Fibroblast of villous mesenchyme (primary cell): ENCODE data around the gene CSRP1. TPM values are rescaled to one million over a fixed set of nuclear protein-coding genes. Genes with fewer than 3 reads are reported as not detected.

Source experiments
- DNase-seq: peaks from one replicate; pipeline ENCODE4 v3.0.0-alpha.2; 2010; ENCODE audit warnings: low read depth
- H3K4me3 ChIP-seq: 2 replicates; pipeline ENCODE4 v1.5.1; 2011; ENCODE audit warnings: low read depth, mild to moderate bottlenecking, low read length
- total RNA-seq: library from RNA; depleted of rRNA; stranded (reverse); fragments of >200 nt; gene quantifications from 2 replicates; pipeline ENCODE4 v1.2.3, GENCODE V29; 2012
- TF ChIP-seq, protein P1 (sequence below): IDR thresholded peaks from 2 replicates; pipeline ENCODE4 v1.5.1; 2012; ENCODE audit warnings: low read depth, mild to moderate bottlenecking, low read length; ENCODE audit not compliant: insufficient read depth

Gene CSRP1
- total RNA-seq, 1 donor: 931 TPM

DNA sequence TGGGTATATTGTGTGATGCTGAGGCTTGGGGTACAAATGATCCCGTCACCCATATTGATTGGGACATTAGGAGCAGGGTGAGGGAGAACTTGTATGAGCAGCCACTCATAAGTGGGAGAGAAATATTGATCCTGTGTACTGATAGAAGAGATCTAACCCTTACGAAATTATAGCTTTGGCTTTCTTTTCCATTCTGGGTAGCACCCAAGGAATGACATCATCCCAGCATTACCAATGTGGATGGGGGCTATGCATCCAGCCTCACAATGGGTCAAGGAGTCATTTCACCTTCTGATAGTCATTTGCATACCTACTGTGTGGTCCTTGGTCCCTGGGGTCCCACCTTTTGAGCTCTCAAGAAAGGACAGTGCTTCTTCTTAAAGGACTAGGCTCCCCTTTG, 30.1 kb upstream of the CSRP1 start:
- no peak overlapping the region for H3K4me3 ChIP-seq
- DNase-seq: no peak
- TF ChIP-seq, protein P1, sequence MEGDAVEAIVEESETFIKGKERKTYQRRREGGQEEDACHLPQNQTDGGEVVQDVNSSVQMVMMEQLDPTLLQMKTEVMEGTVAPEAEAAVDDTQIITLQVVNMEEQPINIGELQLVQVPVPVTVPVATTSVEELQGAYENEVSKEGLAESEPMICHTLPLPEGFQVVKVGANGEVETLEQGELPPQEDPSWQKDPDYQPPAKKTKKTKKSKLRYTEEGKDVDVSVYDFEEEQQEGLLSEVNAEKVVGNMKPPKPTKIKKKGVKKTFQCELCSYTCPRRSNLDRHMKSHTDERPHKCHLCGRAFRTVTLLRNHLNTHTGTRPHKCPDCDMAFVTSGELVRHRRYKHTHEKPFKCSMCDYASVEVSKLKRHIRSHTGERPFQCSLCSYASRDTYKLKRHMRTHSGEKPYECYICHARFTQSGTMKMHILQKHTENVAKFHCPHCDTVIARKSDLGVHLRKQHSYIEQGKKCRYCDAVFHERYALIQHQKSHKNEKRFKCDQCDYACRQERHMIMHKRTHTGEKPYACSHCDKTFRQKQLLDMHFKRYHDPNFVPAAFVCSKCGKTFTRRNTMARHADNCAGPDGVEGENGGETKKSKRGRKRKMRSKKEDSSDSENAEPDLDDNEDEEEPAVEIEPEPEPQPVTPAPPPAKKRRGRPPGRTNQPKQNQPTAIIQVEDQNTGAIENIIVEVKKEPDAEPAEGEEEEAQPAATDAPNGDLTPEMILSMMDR: no peak

DNA sequence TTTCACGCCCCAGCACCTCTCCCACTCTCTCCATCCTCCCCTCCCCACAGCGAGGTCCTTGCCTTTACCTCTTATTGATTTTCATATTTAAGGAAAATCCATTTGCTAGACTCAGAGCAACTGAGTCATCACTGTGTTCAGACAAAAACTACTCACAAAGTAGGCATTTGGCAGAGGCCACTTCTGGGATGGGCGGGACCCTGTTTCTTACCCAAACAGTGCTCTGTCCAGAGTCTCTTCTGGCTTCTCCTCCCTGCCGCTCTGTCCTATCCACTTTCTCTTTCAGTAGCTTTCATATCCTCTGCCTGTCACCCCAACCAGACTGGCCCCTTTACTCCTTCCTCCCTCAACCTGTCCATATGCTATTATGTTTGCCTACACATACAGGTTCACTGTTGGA, 29.6 kb upstream of the CSRP1 start:
- TF ChIP-seq, protein P1: no peak
- H3K4me3 ChIP-seq: no peak overlapping the region
- DNase-seq: peak; percentile 89

DNA sequence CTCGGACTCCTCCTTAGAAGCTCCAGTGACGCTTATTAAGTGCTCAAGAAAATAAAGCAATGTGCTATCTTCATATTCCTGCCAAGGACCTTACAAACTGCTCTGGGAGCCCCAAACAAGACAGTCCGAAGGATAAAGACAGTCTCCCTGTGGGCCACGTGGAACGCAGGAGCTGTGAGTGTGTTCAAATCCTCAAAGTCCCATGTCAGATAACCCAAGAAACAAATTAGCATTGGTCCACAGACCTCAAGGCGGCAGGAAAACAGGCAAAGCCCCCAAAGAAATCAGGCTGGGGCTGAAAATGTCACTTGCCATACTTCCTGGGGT, 29.0 kb upstream of the CSRP1 start:
- TF ChIP-seq, protein P1: no peak
- H3K4me3 ChIP-seq: no peak overlapping the region
- no peak for DNase-seq

DNA sequence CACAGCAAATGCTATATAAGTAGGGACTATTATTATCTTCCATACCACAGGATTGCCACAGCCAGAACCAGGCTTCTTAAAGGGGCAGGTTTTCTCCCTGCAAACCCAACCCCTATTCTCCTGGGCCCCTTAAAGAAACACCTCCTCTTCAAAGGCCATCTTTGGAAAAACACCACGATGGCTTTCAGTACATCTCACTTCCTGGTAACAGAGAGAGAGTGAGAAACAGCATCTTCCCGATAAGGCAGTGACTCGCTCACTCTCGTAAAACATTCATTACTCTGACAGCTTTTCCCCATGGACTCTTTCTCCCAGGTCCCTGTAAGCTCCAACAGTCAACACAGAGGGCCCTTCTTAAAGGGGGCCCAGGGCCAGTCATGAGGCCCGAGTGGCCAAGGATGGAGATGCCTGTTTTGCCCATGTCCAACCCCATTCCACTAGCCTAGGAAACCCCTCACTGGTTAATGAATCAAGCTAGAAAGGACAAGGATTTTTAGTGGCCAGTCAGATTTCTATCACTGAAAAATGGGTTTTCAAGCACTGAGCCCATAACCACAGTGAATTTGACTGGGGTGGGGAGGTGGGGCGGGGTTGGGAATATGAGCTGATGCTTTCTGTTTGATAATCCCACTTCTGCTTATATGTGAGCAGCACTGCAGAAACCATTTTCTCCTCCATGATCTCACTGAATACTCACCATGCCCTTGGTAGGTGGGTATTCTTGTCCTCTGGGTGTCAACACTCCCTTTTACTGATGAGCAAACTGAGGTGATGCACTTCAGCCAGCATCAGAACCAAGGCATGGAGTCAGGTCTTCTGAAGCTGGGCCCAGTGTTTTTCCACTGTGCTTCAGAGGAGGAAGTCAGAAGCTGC, 28.4 kb upstream of the CSRP1 start:
- H3K4me3 ChIP-seq: no peak overlapping the region
- TF ChIP-seq, protein P1: no peak
- peak; percentile 94 for DNase-seq

DNA sequence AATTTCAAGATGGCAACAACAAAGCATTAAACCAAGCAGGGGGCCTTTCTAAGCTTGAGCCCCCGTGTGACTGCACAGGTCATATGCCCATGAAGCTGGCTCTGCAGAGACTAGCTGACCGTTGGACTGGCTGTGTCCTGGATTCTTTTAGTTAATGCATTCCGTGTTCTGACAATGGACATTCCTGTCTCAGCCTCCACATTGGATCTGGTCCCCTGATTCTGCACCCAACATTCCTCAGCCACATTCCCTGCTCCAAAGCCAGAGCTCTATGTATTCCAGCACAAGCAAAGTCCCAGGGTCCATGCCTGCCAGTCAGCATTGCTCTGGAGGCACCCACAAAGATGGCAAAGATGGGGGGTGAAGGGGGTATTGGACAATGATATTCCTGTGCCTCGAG, 26.9 kb upstream of the CSRP1 start:
- TF ChIP-seq, protein P1: no peak
- no peak for DNase-seq
- no peak overlapping the region for H3K4me3 ChIP-seq

DNA sequence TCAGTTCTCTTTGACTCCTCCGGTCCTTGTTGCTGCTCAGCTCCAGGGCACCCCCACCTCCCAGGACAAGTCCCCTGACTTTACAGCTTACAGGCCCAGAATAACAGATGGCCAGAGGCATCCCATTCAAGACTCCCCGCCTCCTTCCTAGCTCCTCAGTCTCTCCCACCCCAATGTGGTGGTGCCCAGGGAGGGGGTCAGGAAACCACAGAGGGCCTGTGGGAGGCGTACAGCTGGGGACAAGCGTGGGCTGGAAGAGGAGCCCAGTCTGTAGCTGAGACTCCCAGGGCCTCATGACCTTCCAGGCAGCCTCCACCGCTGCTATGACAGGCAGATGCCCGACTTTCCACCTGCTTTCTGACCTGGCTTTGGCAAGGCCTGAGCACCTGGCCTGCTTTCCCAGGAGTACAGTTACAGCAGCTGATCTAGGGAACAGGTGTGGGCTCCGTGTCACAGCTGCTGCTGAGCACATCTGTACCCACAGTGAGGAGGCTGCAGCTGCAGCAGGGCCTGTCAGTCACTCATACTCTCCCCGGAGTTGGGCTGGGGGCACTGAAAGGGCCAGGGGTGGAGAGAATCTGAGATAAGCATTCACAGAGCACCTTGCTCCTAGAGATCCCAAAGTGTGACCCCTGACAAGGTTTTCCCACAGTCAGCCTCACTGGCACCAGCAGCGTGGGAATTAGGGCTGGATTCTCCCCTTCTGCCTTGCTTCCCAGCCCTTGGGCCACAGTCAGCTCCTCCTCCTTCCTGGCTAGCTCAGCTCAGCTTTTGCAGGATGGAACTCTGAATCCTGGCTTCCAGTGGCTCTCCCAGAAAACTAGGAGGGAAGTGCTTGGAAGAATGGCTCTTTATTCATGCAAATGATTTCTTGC, 24.9 kb upstream of the CSRP1 start:
- H3K4me3 ChIP-seq: no peak overlapping the region
- TF ChIP-seq, protein P1: no peak
- DNase-seq: peak; percentile 37
